Hematopoietic multipotent progenitor cell treated with erythropoietin and hydrocortisone succinate and interleukin-3 and kit ligand, for 4 days (in vitro differentiated cells): ENCODE measurements around the gene ACTN4.
A peak's percentile ranks its signal among the peaks of the same experiment; 100 is the strongest.

ENCODE experiments used
- DNase-seq: peaks from one replicate; pipeline ENCODE4 v3.0.0-alpha.2; 2015

Gene ACTN4

GRCh38 chr19:38697641-38698071, 50.2 kb downstream of the ACTN4 start:
- no peak for DNase-seq

DNA sequence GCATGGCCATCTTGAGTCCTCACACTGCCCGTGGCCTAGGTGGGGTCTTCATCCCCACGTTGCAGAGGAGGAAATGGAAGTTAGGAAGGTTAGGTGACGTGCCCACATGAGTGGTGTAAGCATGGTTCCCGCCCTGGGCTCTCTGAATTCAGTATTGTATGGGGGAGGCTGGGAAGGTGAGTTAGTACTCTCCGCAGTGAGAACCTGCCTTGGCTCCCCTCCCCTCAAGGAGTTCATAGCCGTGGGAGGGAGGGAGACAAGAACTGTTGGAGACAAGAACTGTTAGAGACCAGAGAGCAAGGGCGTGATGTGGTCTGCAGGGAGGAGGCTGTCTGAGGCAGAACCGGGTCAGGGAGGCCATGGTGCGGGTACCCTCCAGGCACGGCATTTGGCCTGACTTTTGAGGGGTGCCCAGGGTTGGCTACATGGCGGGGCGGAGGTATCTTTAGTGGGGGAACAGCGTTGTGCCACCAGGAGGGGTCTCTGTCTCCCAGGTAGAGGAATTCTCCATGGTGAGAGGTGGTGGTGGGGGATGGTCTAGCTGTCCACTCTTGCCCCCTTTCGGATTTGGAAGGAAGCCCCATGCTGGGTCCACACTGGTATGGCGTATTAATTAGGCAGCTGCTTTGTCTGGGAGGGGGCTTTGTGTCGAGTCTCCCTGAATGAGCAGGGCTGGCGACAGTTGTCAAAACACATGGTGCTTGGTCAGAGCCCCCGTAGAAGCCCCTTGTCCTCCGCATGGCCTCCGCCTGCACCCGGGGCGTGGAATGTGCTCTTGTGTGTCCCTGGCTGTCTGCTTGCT, 51.0 kb downstream of the ACTN4 start:
- DNase-seq = no peak

- peak; percentile 62 for DNase-seq
These were observed 51.5 kb downstream of the ACTN4 start for GRCh38 chr19:38699027-38699346.

DNA sequence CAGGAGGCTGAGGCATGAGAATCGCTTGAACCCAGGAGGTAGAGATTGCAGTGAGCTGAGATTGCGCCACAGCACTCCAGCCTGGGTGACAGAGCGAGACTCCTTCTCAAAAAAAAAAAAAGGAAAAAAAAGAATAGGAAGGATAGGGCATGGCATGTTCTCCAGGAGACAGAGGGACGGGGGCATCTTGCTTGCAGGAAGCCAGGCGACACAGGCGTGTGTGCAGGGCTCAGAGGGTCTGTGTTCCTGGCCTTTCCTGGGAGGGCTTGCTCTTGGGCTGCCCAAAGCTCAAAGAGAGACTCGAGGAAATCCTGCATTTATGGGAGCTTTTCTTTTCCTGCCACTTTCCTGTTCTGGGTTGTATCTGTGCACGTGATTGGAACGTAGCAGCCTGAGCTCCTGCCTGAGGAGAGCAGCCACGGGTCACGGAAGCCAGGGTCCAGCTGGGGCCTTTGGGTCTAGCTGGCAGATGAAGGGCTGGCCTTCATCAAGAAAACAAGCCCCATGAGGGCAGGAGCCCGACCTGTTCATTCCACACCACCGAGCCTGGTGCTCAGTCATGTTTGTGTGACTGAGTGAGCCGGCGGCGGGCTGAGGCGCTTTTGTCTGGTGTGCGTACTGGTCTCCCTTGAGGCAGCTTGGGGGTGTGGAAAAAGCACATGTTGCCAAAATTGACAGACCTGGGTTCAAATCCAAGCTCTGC, 52.3 kb downstream of the ACTN4 start:
- no peak for DNase-seq

GRCh38 chr19:38700350-38700901, 53.0 kb downstream of the ACTN4 start:
- no peak for DNase-seq

DNA sequence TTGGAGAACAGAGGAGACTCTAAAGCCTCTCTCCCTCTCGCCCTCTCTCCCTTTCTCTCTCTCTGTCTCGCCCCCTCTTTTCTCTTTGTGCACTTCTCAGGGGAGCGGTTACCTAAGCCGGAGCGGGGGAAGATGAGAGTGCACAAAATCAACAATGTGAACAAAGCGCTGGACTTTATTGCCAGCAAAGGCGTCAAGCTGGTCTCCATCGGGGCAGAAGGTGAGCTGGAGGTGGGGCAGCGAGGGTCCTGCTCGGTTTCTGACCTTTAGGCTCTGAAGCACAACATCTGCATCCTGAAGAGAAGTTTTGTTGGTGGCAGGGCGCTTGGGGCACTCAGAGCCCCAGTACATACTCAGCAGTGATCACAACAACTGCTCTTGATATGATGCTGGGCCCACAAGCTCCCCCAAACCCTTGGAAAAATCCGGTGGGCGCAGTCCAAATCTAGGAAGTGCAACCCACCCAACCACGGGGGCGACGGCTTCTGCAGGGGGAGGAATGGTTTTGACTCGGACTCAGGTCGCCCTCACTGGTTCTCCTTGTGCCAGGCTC, 53.5 kb downstream of the ACTN4 start:
- DNase-seq = no peak

DNA sequence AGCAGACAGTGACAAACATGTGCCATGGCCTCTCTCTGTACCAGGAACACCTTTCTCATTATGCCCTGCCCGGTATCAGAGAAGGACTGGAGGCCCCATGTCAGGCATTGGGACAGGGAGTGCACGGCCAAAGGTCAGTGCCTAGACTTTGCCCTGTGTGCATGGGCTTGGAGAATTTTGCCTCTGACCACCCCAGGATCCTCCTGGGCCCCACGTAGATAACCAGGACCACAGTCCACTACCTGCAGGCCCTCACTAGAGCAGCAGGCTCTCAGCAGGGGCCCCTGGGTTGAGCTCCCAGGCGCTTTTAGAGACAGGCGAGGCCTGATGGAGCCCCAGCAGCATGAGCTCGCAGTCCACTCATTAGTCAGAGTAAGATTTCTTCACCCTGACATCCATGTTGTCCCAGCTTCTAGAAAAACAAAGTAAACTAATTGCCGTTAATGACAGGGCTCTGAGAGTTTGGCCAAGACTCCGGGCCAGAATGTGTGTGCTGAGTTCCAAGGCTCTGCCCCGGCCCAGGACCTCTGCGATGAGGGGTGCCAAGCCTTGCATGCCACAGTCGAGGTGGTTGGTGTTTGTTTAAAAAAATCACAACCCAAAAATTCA, 54.1 kb downstream of the ACTN4 start:
- DNase-seq = no peak

- DNase-seq = no peak
These were observed 54.8 kb downstream of the ACTN4 start for GRCh38 chr19:38702278-38702677.

GRCh38 chr19:38703509-38703908, 56.1 kb downstream of the ACTN4 start:
- DNase-seq = no peak

DNA sequence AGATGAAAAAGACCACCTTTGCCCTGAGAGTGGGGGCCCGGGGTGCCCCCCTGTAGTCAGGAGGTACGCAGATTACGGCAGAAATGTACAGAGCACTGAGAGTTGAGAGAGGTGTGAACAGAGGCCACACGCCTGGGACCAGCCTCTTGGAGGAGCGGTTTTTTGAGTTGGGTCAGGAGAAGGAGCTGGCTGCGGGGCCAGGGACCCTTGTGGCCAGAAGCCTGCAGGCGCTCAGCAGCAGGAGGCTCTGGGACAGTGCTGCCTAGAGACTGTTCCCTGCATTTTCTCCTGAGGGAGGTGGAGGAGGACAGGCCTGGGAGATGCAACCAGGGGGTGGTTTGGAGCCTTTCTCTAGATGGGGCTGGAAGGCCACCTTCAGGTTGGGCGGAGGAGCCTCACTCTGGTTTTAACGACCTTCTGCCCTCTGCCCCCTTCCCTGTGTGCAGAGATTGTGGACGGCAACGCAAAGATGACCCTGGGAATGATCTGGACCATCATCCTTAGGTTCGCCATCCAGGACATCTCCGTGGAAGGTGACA, 57.1 kb downstream of the ACTN4 start:
- no peak for DNase-seq

DNA sequence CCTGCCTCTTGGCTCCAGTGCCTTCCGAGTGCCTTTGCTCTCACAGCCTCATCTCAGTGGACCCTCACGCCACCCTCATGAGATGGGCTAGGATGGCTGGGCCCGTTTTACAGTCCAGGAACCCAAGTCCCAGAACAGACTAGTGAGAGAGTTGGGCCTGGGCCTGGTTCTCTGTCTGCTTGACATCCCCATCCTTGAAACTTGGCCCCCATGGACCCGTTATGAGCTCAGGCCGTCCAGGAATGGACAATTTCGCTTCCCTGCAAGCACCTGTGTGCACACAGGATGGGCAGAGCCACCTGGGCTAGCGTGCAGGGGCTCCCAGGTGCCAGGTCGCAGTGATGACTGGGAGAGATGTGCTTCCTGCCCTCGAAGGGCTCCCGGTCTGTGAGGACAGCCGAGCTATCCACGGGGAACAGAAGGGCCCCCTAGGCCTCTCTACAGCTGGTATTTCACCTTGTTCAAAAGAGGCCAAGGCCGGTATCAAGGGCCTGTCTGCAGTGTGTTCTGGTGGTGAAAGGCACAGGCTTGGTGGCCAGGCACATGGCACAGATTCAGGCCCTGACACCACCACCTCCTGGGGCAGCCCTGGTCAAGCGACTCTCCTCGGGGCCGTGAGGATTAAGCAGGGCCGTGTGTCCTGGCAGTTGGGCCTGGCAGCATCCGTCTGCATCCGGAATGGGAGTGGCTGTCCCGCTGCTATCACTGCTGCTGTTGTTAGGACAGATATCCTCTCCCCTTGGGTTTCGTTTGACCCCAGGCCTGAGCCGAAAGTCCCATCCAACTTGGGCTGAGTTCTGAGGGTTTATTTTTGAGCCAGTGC, 58.0 kb downstream of the ACTN4 start:
- no peak for DNase-seq

DNA sequence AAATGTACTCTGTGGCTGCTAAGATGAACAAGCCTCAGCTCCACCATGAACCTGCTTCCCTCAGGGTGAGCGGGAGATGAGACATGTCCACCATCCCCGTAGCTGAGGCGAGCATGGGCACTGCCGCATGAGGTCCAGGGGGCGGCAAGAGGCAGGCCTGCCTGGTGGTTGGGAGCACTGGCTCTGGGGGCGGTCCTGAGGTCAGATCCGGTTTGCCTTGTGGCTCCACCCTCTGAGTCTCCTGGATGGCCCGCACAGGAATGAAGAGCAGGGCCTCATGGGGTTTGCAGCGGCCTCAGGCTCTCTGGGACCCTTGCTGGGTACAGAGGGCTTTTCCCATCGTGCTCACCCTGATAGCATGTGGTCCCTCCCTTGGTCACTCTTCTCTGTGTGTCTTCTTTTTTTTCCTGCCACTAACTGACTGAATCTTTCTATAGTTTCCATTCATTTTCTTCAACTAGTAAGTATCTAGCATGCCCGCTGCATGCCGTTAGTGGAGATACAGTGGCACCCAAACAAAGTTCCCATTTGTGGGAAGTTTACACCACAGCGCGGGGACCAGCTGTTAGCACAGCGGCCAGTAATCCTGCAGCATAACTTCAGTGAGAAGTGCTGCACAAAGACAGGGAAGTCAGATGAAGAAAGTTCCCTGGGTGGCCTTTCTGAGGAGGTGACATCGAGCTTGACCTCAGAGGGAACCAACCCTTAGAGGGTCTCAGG, 59.5 kb downstream of the ACTN4 start:
- no peak for DNase-seq

DNA sequence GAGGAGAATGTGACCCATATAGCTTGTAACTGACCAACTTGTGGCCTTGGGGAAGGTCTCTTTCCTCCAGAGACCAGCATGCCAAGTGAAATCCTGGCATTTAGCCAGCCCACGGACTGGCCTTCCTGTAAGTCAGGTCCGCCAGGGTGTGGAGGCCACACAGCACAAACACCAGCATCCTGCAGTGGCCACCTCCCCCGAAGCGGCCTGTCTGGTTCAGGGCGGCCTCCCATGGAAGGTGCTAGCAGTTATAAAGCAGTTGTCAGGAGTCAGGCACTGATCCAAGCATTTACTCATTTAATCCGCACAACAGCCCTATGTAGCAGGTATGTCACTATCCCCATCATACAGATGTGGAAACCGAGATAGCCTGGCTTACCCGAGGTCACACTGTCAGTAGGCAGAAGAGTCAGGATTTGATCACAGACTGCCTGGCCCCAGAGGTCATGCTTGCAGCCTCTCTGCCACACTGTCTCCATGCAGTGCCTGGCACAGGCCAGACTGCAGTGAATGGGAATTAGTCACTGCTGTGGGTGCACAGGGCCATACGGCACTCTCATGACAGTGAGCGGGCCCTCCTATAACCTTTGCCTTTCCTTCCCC, 60.2 kb downstream of the ACTN4 start:
- no peak for DNase-seq

GRCh38 chr19:38708413-38709024, 61.1 kb downstream of the ACTN4 start:
- DNase-seq = no peak

DNA sequence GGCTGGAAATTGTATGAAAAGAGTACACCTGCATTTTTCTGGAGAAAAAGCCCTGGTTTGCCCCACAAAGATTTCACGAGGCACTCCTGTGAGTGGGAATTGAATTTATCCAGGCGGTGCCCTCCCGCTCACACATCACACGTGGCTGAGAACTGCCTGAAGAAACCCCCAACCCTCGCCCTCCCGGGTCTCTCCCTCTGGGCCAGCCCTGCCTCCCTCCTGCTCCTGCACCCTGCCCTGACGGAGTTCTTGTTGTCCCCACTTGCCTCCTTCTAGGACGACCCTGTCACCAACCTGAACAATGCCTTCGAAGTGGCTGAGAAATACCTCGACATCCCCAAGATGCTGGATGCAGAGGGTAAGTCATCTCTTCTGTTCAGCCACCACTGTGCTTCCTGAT, 61.7 kb downstream of the ACTN4 start:
- DNase-seq = no peak

DNA sequence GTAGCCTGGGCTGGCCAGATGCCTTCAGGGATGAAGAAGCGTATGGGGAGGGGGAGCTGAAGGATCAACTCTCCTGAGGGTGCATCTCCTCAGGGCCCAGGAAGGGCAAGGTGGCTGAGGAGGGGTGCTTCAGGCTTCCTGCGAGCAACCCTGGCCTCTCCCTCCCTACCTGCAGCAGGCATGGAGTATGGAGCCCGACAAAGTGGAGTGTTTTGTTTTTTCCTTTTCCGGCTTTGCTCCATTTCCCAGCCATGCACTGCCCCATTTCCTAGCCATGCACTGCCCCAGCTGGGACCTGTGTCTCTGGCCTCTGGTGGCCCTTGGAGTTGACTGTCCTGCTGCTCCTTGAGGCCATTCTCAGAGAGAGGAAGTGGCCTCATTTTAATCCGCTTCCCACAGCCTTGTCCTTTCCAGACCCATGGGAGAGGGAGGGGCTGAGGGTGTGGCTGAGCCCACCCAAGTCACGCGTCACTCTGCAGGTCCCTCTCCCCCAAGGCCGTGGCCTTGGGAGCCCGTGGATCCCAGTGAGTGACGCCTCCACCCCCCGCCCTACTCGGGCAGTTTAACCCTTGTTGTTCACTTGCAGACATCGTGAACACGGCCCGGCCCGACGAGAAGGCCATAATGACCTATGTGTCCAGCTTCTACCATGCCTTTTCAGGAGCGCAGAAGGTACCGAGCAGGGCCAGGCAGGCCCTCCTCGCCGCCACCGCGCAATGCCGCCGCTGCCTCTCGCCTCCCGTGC, 62.4 kb downstream of the ACTN4 start:
- no peak for DNase-seq

DNA sequence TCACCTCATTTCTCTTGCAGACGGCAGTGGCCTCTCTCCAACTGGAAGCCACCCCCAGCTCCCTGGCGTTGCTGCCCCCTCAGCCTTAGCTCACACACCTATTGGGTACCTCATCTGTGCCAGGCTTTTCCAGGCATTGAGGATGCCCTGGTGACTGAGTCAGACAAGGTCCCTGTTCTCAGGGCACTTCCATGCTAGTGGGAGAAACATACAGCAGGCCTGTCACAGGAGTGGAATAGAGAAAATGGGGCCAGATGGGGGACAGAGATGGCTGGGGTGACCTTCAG, 62.9 kb downstream of the ACTN4 start:
- no peak for DNase-seq

GRCh38 chr19:38710928-38711725, 63.7 kb downstream of the ACTN4 start:
- no peak for DNase-seq

GRCh38 chr19:38711726-38712153, 64.3 kb downstream of the ACTN4 start:
- no peak for DNase-seq
